GM10847 (cell line): ENCODE data around the gene THADA.

Experiments used
- POLR2A ChIP-seq: IDR thresholded peaks from 2 replicates; pipeline ENCODE4 v1.6.1; 2011; ENCODE audit not compliant: insufficient read length; ENCODE audit errors: extremely low read depth

The THADA gene

GRCh38 chr2:43566461-43566729 lies 29.4 kb downstream of the THADA start:
- no peak for TF ChIP-seq POLR2A

GRCh38 chr2:43563679-43564078 lies 32.2 kb downstream of the THADA start:
- TF ChIP-seq POLR2A = no peak

- no peak for TF ChIP-seq POLR2A
These were observed 35.6 kb downstream of the THADA start for GRCh38 chr2:43560231-43560547.

GRCh38 chr2:43559391-43560230 lies 36.2 kb downstream of the THADA start:
- TF ChIP-seq POLR2A = no peak

DNA sequence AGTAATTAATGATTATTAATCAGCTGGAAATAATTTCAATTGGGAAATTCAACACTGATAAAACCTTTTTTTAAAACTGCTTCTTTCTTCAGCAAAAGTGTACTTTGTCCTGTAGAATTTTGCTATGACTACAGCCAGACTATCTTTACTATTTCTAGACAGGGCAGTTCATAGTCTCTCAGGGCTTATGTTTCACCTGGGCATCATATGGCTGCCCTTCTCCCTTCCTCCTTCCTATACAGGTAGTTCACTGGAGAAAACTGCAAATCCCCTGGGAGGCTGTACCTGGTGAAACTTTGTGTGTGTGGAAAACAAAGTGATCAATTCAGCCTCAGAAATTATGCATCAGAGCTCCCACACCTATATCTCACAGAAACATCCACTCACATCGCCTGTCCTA lies 38.6 kb downstream of the THADA start:
- TF ChIP-seq POLR2A = no peak

DNA sequence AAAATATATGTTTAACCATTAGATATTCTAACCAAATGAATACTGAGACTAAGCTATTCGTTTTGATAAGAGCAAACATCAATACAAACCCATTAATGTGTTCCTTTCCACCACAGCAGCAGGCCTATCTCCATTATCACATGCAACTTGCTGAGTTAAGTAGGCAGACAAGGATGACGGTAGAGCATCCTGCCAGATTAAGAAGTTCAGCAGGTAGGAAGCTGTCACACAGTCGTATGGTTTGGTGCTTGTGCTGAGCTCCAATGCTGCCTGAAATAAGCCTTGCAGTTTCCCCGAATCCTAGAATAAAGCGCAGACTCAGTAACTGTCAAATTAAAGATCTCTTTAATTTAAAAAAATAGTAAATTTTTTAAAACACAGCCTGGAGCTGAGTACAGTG lies 39.6 kb downstream of the THADA start:
- TF ChIP-seq POLR2A = no peak

DNA sequence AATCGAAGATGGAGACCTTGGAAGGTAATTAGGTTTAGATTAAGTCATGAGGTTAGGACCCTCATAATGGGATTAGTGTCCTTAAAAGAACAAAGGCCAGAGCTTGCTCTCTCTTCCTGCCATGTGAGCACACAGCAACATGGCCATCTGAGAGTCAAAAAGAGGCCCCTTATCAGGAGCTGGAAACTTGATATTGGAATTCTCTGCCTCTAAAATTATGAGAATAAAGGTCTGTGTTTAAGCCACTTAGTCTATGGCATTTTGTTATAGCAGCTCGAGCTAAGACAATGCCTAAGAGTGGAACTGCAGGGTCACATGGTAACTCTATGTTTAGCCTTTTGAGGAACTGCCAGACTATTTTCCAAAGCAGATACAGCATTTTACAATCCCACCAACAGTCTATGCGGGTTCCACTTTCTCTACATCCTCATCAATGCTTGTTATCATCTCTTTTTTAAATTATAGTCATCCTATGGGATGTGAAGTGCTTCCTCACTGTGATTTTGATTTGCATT lies 42.4 kb downstream of the THADA start:
- no peak for TF ChIP-seq POLR2A

GRCh38 chr2:43551990-43552389 lies 43.8 kb downstream of the THADA start:
- no peak for TF ChIP-seq POLR2A

DNA sequence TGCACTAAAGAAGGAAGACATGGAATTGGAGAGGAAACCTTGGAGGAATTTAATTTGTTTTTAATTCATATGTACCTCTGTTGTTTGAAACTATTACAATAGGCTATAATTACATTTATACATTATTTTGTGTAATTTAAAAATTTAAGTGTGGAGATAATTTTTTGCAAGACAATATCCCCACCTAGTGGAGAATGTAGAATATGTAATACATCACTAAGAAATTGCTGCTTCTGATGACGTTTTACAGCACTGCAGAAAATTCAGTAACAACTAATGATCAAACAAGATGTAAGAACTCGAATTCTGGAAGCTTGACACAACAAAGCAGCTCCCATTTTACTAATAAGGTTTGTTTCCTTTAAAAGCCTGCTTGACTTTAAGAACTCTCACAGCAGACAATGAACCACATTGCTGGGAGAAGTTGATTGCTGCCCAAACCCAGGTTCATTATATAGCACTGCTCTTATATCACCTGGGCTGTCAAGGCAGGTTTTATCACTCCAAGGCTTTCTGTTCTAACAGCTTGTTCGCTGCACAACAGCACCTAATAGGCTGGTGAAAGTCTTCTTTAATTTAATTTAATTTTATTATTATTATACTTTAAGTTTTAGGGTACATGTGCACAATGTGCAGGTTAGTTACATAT lies 53.4 kb downstream of the THADA start:
- TF ChIP-seq POLR2A = no peak

GRCh38 chr2:43541165-43541564 lies 54.7 kb downstream of the THADA start:
- no peak for TF ChIP-seq POLR2A

DNA sequence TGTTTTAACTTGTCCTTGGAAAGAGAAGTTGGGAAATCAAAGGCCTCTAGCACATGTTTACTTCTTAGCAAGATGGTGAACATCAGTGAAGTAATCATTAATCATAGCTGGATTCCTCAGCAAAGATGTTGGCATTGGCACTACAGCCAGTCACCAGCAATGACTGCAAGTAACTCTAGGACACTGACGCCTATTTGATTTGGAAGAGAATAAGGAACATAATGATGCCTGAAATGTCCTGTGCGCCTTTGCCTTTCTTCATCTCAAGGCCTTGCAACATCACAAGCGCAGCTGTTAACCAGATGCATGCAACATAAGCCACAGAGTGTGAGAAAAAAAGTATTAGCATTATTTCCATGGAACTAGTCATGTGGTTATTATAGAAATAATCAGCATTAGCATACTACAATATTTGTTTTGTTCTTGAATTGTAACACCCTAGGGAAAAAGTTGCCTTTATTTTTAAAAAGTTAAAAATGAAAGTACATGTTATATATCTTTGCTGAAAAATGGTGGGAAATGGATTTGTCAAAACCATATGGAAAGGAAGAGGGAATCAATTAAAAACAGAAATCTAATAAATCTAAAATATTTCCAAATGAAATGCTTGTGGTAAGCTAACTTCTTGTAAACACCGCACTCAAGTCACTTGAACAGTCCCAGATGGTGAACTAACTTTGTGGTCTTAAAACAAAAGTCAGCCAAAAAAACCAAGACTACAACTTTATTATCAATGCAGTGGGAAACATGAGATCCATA lies 55.6 kb downstream of the THADA start:
- TF ChIP-seq POLR2A = no peak

DNA sequence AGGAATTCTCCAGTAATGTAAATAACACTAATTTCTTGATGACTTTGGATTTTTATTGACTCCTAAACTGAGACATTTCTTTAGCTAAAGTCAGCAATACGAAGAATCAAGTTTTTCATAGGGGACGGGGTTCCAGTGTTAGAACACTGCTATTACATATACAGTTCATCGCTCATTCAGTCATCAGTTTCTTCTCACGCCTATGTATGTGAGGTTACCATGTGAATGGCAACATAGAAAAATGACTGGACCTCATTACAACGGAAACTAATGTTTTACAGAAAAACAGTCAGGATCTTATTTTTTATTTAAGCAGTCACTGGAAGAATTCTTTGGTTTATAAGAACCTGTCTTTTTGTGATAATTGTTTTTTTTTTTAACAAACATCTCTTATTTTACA lies 56.4 kb downstream of the THADA start:
- TF ChIP-seq POLR2A = no peak

DNA sequence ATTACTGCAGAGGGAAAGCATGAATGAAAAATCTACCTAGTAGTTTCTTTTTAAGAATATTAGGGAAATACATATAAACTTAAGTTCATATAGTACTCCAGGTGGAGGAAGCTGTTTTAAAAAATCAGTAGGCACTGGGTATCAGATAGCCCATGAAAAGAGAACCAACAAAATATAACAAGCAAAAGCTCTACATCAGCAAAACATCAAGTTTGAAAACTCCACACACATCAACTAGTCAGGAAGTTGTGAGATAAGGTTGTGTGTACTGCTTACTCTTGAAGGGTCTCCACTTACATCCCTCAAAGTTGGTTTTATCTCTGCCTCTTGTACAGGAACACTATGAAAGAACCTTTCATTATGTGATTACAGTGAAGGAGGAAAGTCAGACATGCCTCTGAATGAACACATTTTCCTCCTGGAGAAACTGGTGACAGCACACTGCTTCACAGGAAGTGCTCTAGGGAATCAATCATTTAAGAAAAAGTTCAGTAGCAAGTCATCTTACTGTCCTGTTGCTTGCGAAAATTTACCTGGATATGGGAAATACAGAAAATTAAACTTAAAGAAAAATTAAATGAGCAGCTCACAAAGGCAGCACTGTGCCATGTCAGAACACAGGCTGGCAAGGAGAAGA lies 57.7 kb downstream of the THADA start:
- no peak for TF ChIP-seq POLR2A

DNA sequence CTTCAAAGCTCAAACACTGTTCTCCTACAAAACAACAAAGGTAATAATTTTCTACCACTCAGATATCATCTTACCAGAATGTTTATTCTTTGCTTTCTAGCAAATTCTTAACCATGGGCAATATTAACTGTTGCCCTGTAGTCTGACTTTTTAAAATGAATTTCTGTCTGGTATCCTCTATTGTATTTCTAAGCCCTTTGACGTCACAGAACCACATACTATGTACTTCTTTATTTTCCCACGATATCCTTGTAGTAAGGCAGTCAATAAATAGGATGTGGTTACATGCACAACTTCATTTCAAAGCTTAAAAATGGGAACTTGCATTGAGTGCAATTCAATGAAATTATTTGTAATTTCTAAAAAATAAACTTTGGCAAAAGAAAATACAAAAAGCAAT lies 58.7 kb downstream of the THADA start:
- TF ChIP-seq POLR2A = no peak

GRCh38 chr2:43534569-43534968 lies 61.3 kb downstream of the THADA start:
- TF ChIP-seq POLR2A = no peak

DNA sequence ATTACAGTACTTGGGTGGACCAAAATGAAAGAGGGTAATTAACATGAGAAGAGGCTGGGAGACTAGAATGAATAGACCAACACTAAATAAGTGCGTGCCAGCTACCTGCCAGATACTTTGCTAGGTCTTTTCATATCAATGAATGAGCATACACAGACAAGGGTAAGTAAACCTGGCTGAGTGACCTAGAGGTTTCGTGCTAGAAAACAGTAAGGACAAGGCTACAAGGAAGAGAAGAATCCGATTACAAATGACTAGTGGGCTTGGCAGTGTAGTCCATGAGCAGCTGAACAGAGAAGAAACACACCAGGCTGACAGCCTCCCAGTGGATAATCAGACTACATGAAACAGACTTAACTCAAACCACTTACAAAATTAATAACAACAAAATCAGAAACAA lies 64.6 kb downstream of the THADA start:
- TF ChIP-seq POLR2A = no peak

- no peak for TF ChIP-seq POLR2A
These were observed 68.8 kb downstream of the THADA start for GRCh38 chr2:43526994-43527393.
